ENCODE measurements around the gene AUH. TPM values are rescaled to one million over a fixed set of nuclear protein-coding genes. Genes with fewer than 3 reads are reported as not detected.
A peak's percentile ranks its signal among the peaks of the same experiment; 100 is the strongest.

Gene AUH
- total RNA-seq, 1 donor from 2014 or later, result 14.6 TPM

- Mint-ChIP-seq H3K27me3 (ENCODE audit: unreplicated experiment) (no peaks in the 10 kb centered on the region), H3K4me3 (ENCODE audit: unreplicated experiment) (no peak overlapping the region), H3K27ac (ENCODE audit: unreplicated experiment) (no peak overlapping the region), H3K4me1 (ENCODE audit: unreplicated experiment) (peaks cover 32% of the 10 kb centered on the region), H3K36me3 (ENCODE audit: unreplicated experiment) (peaks cover 20% of the 10 kb centered on the region), H3K9me3 (ENCODE audit: unreplicated experiment) (peaks cover 29% of the 10 kb centered on the region)
- no peak for DNase-seq (ENCODE audit: extremely low spot score, unreplicated experiment)
- TF ChIP-seq CTCF (IDR thresholded peaks at IDR 0.05), result no peak
Observed at GRCh38 chr9:91198405-91198804, 163.3 kb downstream of the AUH start.

- Mint-ChIP-seq H3K9me3 (ENCODE audit: unreplicated experiment) (peaks cover 24% of the 10 kb centered on the region), H3K27ac (ENCODE audit: unreplicated experiment) (no peak overlapping the region), H3K4me1 (ENCODE audit: unreplicated experiment) (peaks cover 38% of the 10 kb centered on the region), H3K27me3 (ENCODE audit: unreplicated experiment) (no peaks in the 10 kb centered on the region), H3K36me3 (ENCODE audit: unreplicated experiment) (peaks cover 16% of the 10 kb centered on the region), H3K4me3 (ENCODE audit: unreplicated experiment) (no peak overlapping the region)
- no peak for TF ChIP-seq CTCF (IDR thresholded peaks at IDR 0.05)
- DNase-seq (ENCODE audit: extremely low spot score, unreplicated experiment), result no peak
Observed at GRCh38 chr9:91197232-91198181, 164.2 kb downstream of the AUH start.

- DNase-seq (ENCODE audit: extremely low spot score, unreplicated experiment), result peak; percentile 51
- Mint-ChIP-seq H3K4me3 (ENCODE audit: unreplicated experiment) (no peak overlapping the region), H3K27ac (ENCODE audit: unreplicated experiment) (no peak overlapping the region), H3K36me3 (ENCODE audit: unreplicated experiment) (peaks cover 10% of the 10 kb centered on the region), H3K27me3 (ENCODE audit: unreplicated experiment) (no peaks in the 10 kb centered on the region), H3K9me3 (ENCODE audit: unreplicated experiment) (peaks cover 12% of the 10 kb centered on the region), H3K4me1 (ENCODE audit: unreplicated experiment) (peaks cover 44% of the 10 kb centered on the region)
- TF ChIP-seq CTCF (IDR thresholded peaks at IDR 0.05), result no peak
Observed at GRCh38 chr9:91196103-91196950, 165.4 kb downstream of the AUH start.

GRCh38 chr9:91195372-91196012 lies 166.2 kb downstream of the AUH start:
- Mint-ChIP-seq H3K27ac (ENCODE audit: unreplicated experiment) (no peak overlapping the region), H3K4me3 (ENCODE audit: unreplicated experiment) (no peak overlapping the region), H3K4me1 (ENCODE audit: unreplicated experiment) (peaks cover 41% of the 10 kb centered on the region), H3K36me3 (ENCODE audit: unreplicated experiment) (peaks cover 2% of the 10 kb centered on the region), H3K9me3 (ENCODE audit: unreplicated experiment) (peaks cover 4% of the 10 kb centered on the region), H3K27me3 (ENCODE audit: unreplicated experiment) (no peaks in the 10 kb centered on the region)
- DNase-seq (ENCODE audit: extremely low spot score, unreplicated experiment), result peak; percentile 71
- TF ChIP-seq CTCF (IDR thresholded peaks at IDR 0.05), result no peak
